ENCODE measurements around the gene MIGA1.

Gene MIGA1

DNA sequence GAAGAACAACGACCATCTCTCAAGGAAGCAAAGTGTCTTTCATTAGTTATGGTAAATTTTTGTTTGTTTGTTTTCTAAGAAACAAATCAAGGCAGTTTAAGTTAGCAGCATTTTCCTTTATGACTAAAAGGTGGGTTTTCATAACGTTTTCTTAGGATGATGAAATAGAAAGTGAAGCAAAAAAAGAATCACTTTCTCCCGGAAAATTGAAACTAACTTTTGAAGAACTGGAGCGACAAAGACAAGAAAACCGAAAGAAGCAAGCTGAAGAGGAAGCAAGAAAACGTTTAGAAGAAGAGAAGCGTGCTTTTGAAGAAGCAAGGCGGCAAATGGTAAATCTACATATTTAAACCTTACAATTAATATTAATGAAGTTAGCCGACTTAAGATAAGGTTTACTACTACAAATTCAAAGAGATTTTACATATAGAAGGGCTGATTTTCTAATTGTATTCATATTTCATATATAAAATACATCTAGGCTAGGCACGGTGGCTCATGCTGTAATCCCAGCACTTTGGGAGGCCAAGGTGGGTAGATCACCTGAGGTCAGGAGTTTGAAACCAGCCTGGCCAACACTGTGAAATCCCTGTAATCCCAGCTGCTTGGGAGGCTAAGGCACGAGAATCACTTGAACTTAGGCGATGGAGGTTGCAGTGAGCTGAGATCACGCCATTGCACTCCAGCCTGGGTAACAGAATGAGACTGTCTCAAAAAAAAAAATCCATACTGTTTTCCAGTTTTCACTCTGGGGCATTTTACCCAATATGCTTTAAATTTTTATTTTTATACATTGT is 147.3 kb downstream of the MIGA1 start:
- DNase-seq: no peak

DNA sequence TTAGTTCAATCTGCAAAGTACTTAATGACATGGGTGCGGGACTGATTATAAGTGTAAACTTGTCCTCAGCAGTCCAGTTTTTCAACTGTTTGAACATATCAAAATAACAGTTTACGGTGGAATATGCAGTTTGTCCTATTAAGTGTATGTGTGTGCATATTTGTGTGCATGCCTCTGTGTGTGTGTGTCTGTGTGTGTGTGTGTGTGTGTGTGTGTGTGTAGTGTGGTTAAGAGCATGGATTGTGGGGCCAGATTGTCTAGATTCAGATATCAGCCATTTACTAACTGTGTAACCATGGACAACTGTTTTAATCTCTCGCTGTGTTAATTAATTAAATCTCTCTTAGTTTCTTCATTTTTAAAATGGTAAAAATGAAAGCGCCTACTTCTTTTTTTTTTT is 148.0 kb downstream of the MIGA1 start:
- no peak for DNase-seq
